GM21390 (cell line): ENCODE measurements around the gene LRRC4.

Source experiments
- ATAC-seq: cut with Tn5 transposase; IDR thresholded peaks from one replicate; pipeline ENCODE4 v1.9.1; 2021; ENCODE audit not compliant: unreplicated experiment

Gene LRRC4

DNA sequence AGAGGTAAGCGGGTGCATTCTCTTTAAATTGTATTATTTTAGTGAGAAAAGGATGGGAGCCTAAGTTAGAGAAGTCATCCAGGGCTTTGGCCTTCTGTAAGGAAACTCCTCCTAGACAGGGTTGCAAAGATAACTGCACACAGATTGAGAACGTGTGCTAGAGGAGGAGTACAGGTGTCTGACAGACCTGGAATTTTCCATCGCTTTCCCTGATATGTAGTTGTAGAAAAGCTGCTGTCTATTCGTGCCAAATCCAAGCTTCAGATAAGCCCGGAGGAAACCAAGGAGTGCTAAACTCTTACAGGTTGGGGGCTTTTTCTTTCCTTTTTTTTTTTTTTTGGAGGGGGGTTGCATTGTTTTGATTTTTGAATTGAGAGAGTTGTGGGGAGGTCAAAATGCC is 23.1 kb downstream of the LRRC4 start:
- no peak for ATAC-seq

DNA sequence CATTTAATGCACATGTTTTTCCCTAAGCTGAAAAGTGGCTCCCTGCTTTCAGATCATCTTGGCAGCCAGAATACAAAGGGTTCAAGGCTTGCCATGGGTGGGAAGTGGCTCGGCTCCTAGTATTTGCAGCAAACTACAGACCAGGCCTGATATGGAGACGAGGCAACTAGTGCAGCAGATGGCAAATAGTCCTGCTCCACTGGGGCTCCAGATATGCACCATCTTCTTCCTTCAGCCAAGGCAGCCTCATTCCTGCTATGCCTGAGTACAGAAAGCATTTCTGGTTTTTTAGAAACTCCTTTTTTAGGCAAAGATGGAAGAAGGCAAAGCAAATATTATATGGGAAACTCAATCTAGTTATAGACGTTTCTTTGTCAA is 23.9 kb downstream of the LRRC4 start:
- no peak for ATAC-seq

DNA sequence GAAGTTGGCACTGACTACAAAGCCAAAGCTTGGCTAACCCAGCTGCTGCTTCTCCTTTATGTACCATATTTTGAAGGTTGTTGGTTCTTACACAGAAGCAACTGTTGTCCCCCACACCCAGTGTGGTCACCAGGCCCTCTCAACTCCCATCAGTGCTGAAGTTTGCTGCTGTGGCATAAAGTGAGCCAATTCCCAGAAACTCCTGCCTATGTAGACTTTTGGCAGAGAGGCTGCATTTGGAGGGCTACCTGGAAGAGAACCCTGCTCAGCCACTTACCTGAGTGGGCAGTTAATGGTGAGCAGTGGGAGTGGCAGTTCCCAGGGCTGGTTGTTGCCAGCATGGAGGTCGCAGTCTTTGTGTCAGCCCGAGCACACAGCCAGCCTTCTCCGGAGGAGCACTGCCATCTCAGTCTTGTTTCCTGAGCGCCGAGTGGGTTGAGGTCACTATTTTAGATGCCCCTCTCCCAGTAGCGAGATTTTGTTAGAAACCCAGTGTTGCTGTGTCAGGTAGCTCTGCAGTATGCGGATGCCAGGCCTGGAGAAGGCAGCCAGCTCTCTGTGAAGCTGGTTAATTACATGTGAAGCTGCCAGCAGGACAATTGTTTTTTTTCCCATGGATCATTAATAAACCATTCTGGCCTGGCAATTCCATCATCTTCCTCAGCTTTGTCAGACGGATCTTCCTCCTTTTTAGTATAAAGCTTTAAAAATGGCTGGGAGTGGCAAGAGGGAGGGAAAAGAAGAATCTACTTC is 24.5 kb downstream of the LRRC4 start:
- no peak for ATAC-seq

DNA sequence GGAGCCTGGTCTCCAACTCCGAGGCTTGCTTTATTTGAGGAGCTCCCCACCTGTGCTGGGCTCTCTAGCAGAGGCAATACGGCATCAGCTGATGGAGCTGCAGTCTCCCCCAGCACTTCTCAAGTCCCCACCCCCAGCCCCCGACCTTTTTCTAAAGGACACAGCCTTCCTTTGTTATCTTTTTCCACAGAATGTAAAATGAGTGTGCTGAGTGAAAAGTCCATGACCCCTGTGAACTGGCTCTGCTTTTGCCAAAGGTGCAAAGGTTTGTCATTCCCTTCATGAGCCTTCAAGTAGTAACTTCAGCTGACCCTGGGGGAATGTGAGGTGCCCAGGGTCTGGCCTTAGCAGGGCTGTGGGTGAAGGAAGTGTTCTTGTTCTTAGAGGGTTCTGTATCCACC is 25.5 kb downstream of the LRRC4 start:
- no peak for ATAC-seq

DNA sequence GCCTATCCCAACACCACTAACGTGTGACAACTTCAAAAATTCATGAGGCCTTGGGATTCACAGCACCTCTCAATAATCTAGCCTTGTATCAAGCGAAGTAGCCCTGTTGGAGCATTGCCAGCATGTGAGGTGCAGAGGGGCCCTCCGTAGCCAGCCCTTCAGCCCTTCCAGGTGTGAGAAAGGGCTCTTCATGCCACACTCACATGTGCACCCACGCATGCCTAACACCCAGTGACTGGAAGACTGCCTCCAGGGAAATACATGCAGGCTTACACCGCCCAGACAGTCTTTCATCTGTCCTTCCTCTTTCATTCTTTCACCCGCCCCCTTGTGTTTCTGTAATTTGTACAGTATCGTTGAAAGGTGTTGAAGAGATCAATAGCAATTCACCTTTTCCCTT is 26.1 kb downstream of the LRRC4 start:
- ATAC-seq: no peak

DNA sequence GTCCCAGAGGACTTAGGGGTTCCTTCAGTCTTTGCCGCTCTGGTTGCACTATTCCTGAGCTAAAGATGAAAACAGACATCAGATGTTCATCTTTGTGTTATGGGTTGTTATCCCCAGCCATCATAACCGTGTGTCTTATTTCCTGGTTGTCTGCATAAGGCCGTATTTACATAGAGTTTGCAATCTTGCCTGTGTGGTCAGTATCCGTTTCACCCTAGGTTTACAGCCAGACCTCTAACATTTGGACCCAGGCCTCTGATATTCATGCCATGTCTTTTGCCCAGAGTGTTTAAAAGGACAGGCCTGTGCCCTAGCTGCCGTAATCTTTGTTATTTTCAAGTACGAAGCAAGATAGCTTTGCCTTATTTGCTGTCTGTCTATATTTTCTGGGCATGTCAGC is 26.6 kb downstream of the LRRC4 start:
- no peak for ATAC-seq

DNA sequence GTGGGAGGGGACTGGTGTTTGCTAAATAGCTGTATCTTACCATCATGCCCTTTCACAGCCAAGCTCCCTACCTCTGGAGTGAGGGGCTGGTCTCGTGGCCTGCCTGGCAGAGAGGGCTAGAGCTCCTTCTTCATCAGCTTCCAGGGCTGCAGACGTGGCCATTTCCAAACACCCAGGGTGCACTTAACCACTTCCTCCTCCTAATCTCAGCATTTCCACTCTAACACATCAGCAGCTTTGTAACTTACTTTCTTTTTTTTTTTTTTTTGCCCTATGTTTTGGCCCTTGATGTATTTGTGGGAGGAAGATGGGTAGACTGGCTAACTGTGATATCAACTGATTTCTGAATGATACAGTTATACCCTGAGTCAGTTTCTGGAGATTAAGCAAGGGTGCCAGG is 27.4 kb downstream of the LRRC4 start:
- no peak for ATAC-seq

DNA sequence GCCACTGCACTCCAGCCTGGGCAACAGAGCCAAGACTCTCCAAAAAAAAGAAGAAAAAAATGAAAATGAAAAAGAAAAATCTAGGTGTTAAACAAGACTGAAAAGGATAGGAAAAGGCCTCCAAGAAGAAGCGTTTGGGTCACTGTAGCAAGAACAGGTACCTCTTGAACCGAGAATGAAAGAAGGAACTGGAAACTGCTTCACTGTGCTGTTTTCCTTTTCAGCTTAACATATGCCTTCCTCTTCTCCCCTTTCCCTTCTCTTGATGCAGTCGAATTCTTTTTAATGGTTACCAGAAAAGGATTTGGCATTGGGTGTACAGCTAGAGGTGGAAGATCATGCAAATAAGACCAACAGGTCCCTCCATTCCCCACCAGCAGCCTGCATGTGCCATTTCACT is 28.1 kb downstream of the LRRC4 start:
- peak; percentile 60 for ATAC-seq

DNA sequence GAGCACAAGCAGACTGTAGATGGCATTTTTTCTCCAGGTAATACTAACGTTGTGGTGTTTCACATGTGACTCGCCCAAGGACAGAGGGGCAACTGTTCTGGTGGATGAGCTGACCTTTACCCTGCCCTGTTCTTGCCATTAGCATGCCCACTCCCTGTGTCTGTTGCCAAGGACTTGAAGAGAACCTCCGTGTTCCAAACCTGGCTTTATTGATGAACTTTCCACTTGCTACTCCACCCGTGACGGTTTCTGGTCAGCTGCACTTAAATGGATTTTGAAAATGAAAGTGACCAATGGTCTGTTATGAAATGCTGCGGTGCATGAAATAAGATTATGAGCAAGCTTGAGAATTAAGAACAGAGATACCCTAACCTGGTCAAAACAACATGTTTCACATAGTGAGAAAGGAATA is 30.4 kb downstream of the LRRC4 start:
- ATAC-seq: no peak

DNA sequence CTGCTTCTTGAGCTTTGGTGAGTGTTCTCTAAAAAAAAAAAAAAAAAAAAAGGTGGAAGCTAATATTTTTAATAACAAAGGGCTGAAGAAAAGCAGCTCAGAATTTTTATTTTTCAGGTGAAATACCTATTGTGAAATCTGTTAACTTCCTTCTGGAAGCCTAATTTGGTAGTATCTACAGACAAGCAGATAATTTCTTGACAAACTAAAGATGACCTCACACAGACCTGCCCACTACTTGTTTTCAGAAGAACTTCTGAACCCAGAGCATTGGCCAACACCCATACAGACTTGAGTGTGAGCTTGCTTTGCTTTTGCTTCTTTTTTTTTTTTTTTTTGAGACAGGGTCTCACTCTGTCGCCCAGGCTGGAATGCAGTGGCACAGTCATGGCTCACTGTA is 31.2 kb downstream of the LRRC4 start:
- ATAC-seq: no peak

DNA sequence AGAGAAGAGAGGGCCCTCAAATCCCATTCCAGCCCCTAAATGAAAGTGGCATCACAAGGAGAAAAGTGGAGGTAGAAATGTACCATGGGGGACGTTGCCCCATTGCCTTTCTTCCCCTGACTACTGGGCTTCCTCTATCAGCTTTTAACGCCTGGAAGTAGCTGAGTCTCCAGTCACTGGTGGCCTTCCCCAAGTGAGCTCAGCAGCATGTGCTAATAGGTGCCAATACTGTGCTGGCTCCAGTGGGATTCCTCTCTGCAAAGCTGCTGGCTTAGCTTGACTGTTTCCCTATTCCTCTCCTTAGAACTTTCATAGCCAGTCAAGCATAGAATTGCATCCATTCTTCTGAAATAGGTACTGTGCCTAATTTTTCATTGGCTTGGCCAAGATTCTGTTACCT is 32.6 kb downstream of the LRRC4 start:
- no peak for ATAC-seq

DNA sequence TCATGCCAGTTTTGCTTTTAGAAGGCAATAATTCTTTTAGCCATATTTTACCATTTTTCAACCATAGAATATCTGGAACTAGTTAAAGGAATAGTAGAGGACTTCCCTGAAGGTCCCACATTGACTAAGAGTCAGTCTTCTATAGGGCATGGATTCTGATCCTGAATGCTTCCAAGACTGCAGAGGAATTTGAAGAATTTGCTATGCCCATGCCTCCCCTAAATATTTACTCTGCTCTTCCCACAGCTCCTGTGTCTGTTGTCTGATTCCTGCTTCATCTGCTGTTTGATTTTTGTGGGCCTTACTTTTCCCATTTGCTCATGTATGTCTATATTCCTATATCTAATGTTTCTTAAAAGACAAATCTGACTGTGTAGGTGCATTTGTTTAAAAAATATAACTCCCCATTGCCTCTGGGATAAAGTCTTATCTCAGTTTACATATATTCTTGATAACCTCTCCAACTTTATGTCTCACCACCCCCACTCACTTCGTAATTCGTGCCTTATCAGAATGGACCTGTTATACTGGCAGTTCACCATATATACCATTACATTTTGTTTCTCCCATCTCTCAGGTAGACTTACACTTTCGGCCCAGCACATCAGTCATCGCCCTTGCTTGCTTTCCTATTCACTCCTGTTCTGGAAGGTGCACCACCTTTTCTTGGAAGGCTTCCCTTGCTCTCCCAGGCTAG is 33.9 kb downstream of the LRRC4 start:
- no peak for ATAC-seq

DNA sequence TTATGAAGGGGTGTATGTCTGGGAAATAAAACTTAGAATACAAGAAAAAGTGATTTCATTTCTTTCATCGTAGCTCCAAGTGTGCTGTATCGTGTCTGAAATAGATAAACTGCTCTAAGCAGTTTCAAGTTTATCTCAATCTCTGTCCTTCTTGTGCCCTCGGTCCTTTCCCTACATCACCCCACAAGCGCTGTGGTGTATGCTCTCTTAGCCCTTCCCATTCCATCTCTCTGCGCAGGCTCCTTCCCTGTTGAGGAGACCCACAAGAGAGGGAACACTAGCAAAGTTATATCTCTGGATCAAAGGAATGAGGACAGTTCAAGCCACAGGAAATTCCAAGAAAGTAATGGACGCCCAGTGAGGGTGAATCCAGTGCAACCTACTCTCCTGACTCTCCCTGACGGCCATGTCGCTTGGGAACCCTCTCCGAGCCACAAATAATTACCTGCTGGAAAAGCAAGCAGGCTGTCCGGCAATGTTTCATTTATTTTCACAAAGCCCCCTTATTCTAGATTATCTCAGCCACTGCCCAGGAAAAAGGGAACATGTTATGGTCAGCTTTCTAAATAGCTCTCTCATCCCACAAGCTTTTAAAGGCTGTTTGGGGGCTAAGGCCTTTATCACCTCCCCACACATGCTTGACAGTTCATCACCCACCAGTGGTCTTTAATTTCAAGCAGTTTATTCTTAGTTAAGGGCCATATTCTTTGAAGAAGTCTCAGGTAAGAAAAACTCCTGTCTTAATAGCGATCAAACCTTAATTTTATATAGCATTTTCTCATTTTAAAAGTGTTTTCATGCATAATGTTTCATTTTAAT is 34.8 kb downstream of the LRRC4 start:
- ATAC-seq: no peak

DNA sequence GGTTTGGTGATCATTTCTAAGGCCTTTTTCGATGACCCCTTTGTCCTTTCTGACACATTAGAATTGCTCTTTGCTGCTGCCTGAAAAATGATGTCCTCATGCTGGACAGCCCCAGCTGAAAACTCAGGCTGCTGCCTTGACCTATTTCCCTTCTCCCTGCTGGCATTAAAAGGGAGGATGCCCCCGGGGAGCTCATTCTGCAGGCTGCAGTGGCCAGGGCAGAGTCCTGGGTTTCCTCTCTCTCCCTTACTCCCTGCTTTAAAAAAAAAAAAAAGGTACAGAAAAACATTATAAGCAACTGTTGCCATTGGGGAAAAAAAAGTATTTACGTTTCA is 35.4 kb downstream of the LRRC4 start:
- ATAC-seq: no peak

DNA sequence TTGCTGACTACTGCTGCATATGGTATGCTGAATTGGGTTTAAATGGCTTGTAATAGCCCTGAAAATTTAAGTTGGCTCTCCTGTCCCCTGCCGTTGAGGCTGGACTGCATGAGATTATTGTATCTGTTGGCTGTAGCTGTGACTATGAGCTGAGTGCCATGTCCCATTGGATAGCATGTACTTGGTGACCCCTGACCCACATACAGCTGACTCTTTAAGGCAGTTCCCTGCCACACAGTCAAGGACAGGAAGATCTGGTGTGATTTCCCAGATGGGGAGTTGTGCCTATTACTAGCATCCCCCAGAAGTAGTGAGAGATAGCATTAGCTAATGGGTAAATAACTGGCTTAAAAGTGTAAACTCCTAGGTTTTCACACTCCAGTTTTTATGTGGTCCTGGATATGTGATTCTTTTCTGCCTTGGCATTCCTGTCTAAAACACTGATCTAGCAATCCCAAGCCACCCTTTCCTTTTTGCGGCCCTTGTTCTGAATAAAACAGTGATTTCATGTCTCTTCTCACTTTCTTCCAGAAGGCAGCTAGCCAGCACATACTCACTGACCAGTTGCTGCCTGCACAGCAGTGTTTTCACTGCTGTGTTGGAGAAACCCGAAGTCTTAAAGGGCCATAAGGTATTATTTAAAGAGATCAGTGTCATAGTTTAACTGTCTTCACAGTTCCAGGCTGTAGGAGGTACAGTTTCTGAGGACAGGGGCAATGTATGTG is 35.9 kb downstream of the LRRC4 start:
- ATAC-seq: no peak

DNA sequence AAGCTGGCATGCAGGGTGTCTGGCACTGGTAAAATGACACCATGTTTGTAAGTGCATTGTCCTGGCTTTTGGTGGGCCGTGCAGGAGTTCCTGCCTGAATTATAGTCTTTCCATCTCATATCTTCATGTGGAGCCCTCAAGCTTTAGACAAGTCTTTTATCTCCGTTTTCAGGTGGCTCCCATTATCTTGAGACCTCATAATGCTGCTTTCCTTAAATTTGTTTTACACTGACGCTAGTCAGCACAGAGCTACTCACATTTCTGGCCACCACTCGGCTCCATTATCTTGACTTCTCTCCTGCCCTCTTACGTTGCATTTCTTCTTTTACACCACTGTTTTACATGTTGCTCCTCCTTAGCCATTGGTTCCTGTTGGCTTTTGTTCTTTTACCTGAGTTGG is 37.2 kb downstream of the LRRC4 start:
- ATAC-seq: no peak

DNA sequence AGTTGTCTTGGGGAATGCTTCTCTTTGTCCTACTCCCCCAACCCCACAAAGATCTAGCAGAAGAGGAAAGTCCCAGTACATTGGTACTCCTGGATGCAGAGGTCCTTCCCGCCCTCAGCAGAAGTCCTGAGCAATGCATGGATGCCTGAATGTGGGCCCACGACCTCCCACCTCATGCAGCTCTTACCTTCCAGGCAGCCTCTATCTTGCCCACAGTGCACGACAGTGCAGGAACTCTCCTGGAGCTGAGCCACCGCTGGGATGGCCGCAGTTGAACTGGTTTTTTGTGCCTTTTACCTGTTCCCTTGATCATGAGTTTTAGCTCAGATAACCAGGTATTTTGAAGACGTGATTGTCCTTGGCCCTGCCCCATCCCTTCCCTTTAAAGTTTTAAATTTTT is 37.9 kb downstream of the LRRC4 start:
- no peak for ATAC-seq

DNA sequence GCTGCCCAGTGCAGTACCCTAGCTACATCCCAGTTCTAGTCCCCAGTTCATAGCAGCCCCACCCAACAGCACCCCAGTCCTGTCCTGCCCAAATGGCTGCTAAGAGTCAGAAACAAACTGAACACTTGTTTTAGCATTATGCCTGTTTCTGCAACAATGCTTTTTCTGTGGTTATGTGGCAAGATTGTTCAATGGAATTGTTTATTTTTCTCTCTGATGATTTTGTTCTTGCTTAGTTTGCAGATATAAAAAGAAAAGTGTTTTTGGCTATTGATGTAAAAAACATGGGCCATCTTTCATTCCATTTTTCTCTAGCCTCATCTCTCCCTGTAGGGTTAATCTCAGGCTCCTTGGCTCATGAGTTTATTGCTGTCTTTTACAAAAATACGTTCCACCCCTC is 42.5 kb downstream of the LRRC4 start:
- ATAC-seq: no peak

DNA sequence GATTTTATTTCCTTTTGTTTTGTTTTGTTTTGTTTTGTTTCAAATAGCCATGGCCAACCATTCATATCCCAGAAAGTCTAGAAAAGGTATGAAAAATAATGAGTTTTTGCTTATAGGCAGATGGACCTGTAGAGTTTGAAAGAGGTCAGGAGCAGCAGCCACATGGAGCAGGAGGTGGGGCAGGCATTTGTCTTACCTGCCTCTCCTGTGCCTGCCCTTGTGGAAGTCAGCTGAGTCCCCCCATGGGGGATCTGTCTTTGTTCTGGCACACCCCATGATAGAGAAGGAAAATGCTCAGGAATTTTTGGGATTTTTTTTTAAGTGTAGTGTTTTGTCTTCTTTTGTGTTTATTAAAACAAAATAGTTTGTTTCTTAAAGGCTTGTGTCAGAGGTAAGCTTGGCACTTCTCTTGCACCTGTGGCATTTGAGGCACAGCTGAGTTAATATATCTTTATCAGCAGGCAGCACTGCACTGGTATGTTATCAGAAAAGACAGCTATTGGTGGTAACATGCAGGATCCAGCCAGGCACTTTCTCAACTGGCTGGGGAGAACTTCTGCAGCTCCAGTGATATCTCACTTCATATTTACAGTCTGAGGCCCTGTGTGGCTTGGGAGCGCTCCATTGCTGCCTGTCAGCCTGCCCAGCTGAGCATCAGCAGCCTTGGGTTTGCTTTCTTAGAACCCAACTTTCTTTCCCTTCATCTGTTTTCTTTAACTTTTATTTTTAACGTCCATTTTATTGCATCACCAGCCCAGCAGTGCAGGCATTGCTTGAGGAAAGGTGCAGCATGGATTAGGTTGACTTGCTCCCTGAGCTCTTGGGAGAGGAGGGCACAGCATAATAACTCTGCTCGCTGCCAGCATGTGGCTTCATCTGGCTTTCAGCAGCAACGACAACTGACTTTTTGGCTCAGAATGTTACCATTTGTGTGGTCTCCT is 44.4 kb downstream of the LRRC4 start:
- ATAC-seq: no peak

DNA sequence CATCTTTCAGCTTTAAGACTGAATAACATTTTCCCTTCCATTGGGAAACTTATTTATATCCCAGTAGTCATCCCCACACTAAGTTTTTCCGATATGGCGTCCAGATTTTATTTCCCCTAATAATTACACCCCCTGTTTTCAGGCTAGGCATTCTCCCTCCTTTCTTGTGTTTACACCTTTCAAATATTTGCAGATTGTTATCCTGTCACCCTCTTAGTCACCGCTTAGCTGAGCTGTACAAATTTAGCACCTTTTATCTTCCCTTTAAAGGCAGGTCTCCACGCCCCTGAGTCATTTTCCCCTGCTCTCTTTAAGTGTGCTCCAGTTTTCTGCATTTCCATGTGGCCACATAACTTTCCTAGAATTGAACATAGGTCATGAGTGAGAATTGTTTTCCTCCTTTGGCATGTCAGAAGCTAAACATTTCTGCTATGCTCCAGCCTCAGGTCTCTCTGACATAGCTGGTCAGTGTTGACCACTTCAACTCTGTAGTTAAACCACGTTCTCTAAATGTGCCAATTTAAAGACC is 47.4 kb downstream of the LRRC4 start:
- ATAC-seq: no peak
